CD14-positive monocyte (primary cell): ENCODE data around the gene TTC28. TPM values are rescaled to one million over a fixed set of nuclear protein-coding genes. Genes with fewer than 3 reads are reported as not detected.

Experiments used
- DNase-seq, 3 donors: peaks; one replicate each; pipeline ENCODE4 v3.0.0-alpha.2; 2011 to 2022
- H2AFZ ChIP-seq: 2 replicates; pipeline ENCODE4 v1.6.0; 2012; ENCODE audit warnings: mild to moderate bottlenecking, low read depth, low read length, inconsistent platforms; ENCODE audit not compliant: insufficient read depth, poor library complexity, severe bottlenecking
- H3K27ac ChIP-seq, 2 donors: 1 replicate in 1 of 2; 2 replicates in 1 of 2; pipeline ENCODE4 v1.5.1; 2012 to 2013; ENCODE audit warnings: low read length in 2 of 2, control low read depth in 1 of 2, inconsistent platforms in 1 of 2, low read depth in 1 of 2, mild to moderate bottlenecking in 1 of 2
- H3K27me3 ChIP-seq, 2 donors: one replicate each; pipeline versions ENCODE4 v1.6.0 to v1.6.1; 2011 to 2013; ENCODE audit warnings: low read length in 2 of 2; ENCODE audit not compliant: control insufficient read depth in 2 of 2, insufficient read depth in 2 of 2
- H3K36me3 ChIP-seq, 2 donors: replicated peaks in 1 of 2; 1 replicate in 1 of 2; 2 replicates in 1 of 2; pipeline versions ENCODE4 v1.5.1 to v1.6.1; 2012 to 2013; ENCODE audit warnings: low read length in 2 of 2, control low read depth in 1 of 2, inconsistent platforms in 1 of 2, mild to moderate bottlenecking in 1 of 2; ENCODE audit not compliant: insufficient read depth in 2 of 2, control insufficient read depth in 1 of 2
- H3K4me1 ChIP-seq, 2 donors: 1 replicate in 1 of 2; 2 replicates in 1 of 2; pipeline versions ENCODE4 v1.5.1 to v1.6.1; 2012 to 2013; ENCODE audit warnings: low read length in 2 of 2, control low read depth in 1 of 2, inconsistent platforms in 1 of 2, mild to moderate bottlenecking in 1 of 2, moderate library complexity in 1 of 2; ENCODE audit not compliant: insufficient read depth in 2 of 2, control insufficient read depth in 1 of 2
- H3K4me2 ChIP-seq: replicated peaks from 2 replicates; pipeline ENCODE3; 2012; ENCODE audit warnings: low read length, moderate library complexity, mild to moderate bottlenecking; ENCODE audit not compliant: poor library complexity, severe bottlenecking; ENCODE audit errors: extremely low read depth
- H3K4me3 ChIP-seq, 3 experiments: fragments of 200-600 bp in 1 of 3; sonication (generic) in 1 of 3; replicated peaks in 1 of 3; 1 replicate in 2 of 3; 2 replicates in 1 of 3; pipeline ENCODE4 v1.5.1; 2011 to 2013; ENCODE audit warnings: low read length in 3 of 3, mild to moderate bottlenecking in 3 of 3, control low read depth in 2 of 3, low read depth in 2 of 3, inconsistent platforms in 1 of 3, moderate library complexity in 1 of 3
- H3K79me2 ChIP-seq: 2 replicates; pipeline ENCODE4 v1.6.0; 2012; ENCODE audit warnings: mild to moderate bottlenecking, control low read depth, inconsistent platforms, low read length, moderate library complexity; ENCODE audit not compliant: insufficient read depth
- H3K9ac ChIP-seq: 2 replicates; pipeline ENCODE4 v1.6.0; 2017; ENCODE audit warnings: low read length, mild to moderate bottlenecking; ENCODE audit not compliant: insufficient read depth, poor library complexity, severe bottlenecking
- H3K9me3 ChIP-seq, 2 donors: replicated peaks in 1 of 2; 1 replicate in 1 of 2; 2 replicates in 1 of 2; pipeline versions ENCODE4 v1.5.1 to v1.6.1; 2012 to 2013; ENCODE audit warnings: low read length in 2 of 2, control low read depth in 1 of 2; ENCODE audit not compliant: control insufficient read depth in 1 of 2, insufficient read depth in 1 of 2
- H4K20me1 ChIP-seq: 2 replicates; pipeline ENCODE4 v1.6.0; 2012; ENCODE audit warnings: mild to moderate bottlenecking, low read length, control low read depth, moderate library complexity; ENCODE audit not compliant: insufficient read depth
- H3K27ac Mint-ChIP-seq, 7 donors: one replicate each; pipeline ENCODE4 v1.8.0; 2020; ENCODE audit warnings: mild to moderate bottlenecking in 7 of 7, mixed read lengths in 7 of 7, moderate library complexity in 6 of 7, inconsistent platforms in 2 of 7
- H3K27me3 Mint-ChIP-seq, 3 donors: one replicate each; pipeline ENCODE4 v1.8.0; 2021 to 2022; ENCODE audit warnings: low read depth in 3 of 3, mild to moderate bottlenecking in 3 of 3, mixed read lengths in 3 of 3, moderate library complexity in 3 of 3, inconsistent platforms in 1 of 3
- H3K36me3 Mint-ChIP-seq, 2 donors: one replicate each; pipeline ENCODE4 v1.8.0; 2020; ENCODE audit warnings: mixed read lengths in 2 of 2, inconsistent platforms in 1 of 2, mild to moderate bottlenecking in 1 of 2
- H3K4me1 Mint-ChIP-seq: one replicate; pipeline ENCODE4 v1.8.0; 2020; ENCODE audit warnings: mild to moderate bottlenecking, mixed read lengths
- H3K4me3 Mint-ChIP-seq, 2 donors: one replicate each; pipeline ENCODE4 v1.8.0; 2020; ENCODE audit warnings: mild to moderate bottlenecking in 2 of 2, mixed read lengths in 2 of 2, moderate library complexity in 1 of 2
- H3K9me3 Mint-ChIP-seq, 7 donors: one replicate each; pipeline ENCODE4 v1.8.0; 2020 to 2022; ENCODE audit warnings: mixed read lengths in 7 of 7, mild to moderate bottlenecking in 6 of 7, moderate library complexity in 6 of 7, inconsistent platforms in 2 of 7
- CTCF ChIP-seq: fragments of 200-600 bp; IDR thresholded peaks from one replicate; pipeline ENCODE4 v1.8.0; 2022; ENCODE audit warnings: antibody characterized with exemption, mild to moderate bottlenecking
- WGBS: methylation state at CpG from one replicate; pipeline ENCODE4 v1.1.5; 2013; ENCODE audit warnings: missing lambda C conversion rate; ENCODE audit not compliant: insufficient coverage; 5-methylcytosine and 5-hydroxymethylcytosine counted together
- intact Hi-C, 2 donors: fragments of 100-400 bp; cut with micrococcal nuclease; formaldehyde crosslinking; loops; one replicate each; pipeline versions ENCODE4 v1.15.0 to v1.15.1; 2023
- polyA plus RNA-seq, 3 donors: library from polyadenylated mRNA; depleted of rRNA in 1 of 3; unstranded in 2 of 3; stranded (reverse) in 1 of 3; fragments of 300-500 nt in 2 of 3; fragments of >200 nt in 1 of 3; fragmentation: Illumina TruSeq in 2 of 3; gene quantifications; 1 replicate in 2 of 3; 2 replicates in 1 of 3; pipeline ENCODE4 v1.2.3, GENCODE V29; 2012 to 2021

The TTC28 gene
- polyA plus RNA-seq, 3 donors, result 0.24 to 0.61 TPM; not detected in 1

DNA sequence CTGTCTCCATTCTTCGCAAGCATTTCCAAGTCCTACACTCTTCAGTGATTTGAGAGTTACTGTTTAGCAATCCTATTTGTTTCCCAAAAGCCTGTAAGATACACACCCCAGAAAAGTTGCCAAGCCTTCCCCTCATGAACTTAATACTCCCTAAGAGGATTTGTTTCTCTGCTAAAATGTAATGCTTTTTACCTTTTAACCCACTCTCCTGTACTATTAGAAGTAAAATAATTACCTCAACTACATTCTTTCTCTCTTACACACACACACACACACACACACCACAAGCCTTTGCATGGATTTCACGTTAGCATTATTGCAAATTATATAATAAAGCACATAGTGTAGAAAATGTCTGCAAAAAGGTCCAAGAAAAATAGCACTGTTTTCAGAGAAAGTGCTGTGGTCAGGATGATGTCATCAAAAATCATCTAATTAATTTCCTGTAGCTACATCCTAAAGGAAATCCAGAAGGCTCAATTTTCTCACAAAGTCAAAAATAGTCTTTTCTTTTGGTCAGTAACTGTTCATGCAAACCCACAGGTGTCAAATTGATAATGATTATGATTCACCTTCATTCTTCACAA lies 396.5 kb downstream of the TTC28 start:
- no peak for DNase-seq
- H3K4me3 Mint-ChIP-seq, result no peak overlapping the region
- no peaks in the 10 kb centered on the region for H3K36me3 Mint-ChIP-seq
- no peak overlapping the region for H3K4me2 ChIP-seq
- no peaks in the 10 kb centered on the region for H3K9me3 ChIP-seq
- H3K4me3 ChIP-seq, result no peak overlapping the region
- no peaks in the 10 kb centered on the region for H4K20me1 ChIP-seq
- H3K4me1 Mint-ChIP-seq, result peaks cover 13% of the 10 kb centered on the region
- no peaks in the 10 kb centered on the region for H3K36me3 ChIP-seq
- no CpG with 5 or more reads among the region's 2 CpGs for WGBS
- no peaks in the 10 kb centered on the region for H3K9me3 Mint-ChIP-seq
- intact Hi-C loops, result no loop called here
- no peaks in the 10 kb centered on the region for H3K27me3 Mint-ChIP-seq
- no peak overlapping the region for H3K27ac ChIP-seq
- H3K9ac ChIP-seq, result no peak overlapping the region
- H3K27me3 ChIP-seq, result no peaks in the 10 kb centered on the region
- TF ChIP-seq CTCF, result no peak
- no peaks in the 10 kb centered on the region for H3K79me2 ChIP-seq
- no peak overlapping the region for H3K27ac Mint-ChIP-seq
- peaks cover 0 to 8% of the 10 kb centered on the region in 2 donors for H3K4me1 ChIP-seq
- H2AFZ ChIP-seq, result no peak overlapping the region

DNA sequence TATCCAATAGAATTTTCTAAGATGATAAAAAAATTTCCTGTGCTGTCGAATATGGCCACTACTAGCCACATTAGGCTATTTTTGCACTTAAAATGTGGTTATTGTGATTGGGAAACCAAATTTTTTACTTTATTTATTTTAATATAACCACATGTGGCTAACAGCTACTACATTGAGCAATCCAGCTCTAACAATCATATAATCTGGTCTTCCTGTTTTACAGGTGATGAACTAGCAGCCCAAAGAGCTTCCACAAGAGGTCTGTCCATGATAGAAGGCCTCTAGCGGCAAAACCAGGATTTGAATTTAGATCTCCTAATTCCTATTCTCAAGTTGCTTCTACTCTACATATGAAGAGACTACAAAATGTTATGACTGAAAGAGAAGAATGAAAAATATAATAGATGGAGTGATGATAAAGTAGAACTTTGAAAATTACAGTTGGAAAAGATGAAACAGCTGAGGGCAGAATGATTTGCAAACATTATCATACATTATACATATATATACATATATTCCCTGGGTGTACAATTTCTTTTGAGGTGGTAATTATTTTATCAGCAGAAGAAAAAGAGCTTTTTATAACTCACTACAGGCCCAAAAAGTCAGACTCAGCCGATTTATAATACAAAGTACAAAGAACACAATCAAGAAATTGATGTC lies 397.1 kb downstream of the TTC28 start:
- Mint-ChIP-seq H3K4me1 (peaks cover 13% of the 10 kb centered on the region), H3K36me3 (no peaks in the 10 kb centered on the region), H3K27ac (no peak overlapping the region), H3K4me3 (no peak overlapping the region), H3K9me3 (no peaks in the 10 kb centered on the region), H3K27me3 (no peaks in the 10 kb centered on the region)
- no peak overlapping the region for H3K9ac ChIP-seq
- H2AFZ ChIP-seq, result no peak overlapping the region
- no peak overlapping the region for H3K4me3 ChIP-seq
- H3K27me3 ChIP-seq, result no peaks in the 10 kb centered on the region
- H3K79me2 ChIP-seq, result no peaks in the 10 kb centered on the region
- no peaks in the 10 kb centered on the region for H3K9me3 ChIP-seq
- H4K20me1 ChIP-seq, result no peaks in the 10 kb centered on the region
- TF ChIP-seq CTCF, result no peak
- no CpG with 5 or more reads among the region's 3 CpGs for WGBS
- intact Hi-C loops, result no loop called here
- H3K27ac ChIP-seq, result no peak overlapping the region
- no peak overlapping the region for H3K4me2 ChIP-seq
- peaks cover 0 to 8% of the 10 kb centered on the region in 2 donors for H3K4me1 ChIP-seq
- no peaks in the 10 kb centered on the region for H3K36me3 ChIP-seq
- DNase-seq, result no peak
